Uterus (tissue), 4 donors: ENCODE results near the gene OR8G5. TPM values are rescaled to one million over a fixed set of nuclear protein-coding genes. Genes with fewer than 3 reads are reported as not detected.

Experiments used
- DNase-seq, 2 donors: peaks; one replicate each; pipeline ENCODE4 v3.0.0-alpha.2; 2019 to 2020
- H3K27ac ChIP-seq, 2 donors: fragments of 200-600 bp; sonication (generic); 1 replicate in 1 of 2; 2 replicates in 1 of 2; pipeline ENCODE4 v1.5.1; 2016 to 2018
- H3K27me3 ChIP-seq, 2 donors: fragments of 200-600 bp; sonication (generic); one replicate each; pipeline ENCODE4 v1.5.1; 2018 to 2019; ENCODE audit warnings: control low read depth in 1 of 2
- H3K36me3 ChIP-seq, 2 donors: fragments of 200-600 bp; sonication (generic); one replicate each; pipeline ENCODE4 v1.5.1; 2019; ENCODE audit warnings: control low read depth in 1 of 2
- H3K4me1 ChIP-seq, 2 donors: fragments of 200-600 bp; sonication (generic); one replicate each; pipeline ENCODE4 v1.5.1; 2018 to 2019; ENCODE audit warnings: control low read depth in 1 of 2
- H3K4me3 ChIP-seq, 2 donors: fragments of 200-600 bp; sonication (generic); 1 replicate in 1 of 2; 2 replicates in 1 of 2; pipeline ENCODE4 v1.5.1; 2018 to 2019; ENCODE audit warnings: mild to moderate bottlenecking in 1 of 2
- H3K9me3 ChIP-seq, 2 donors: fragments of 200-600 bp; sonication (generic); one replicate each; pipeline ENCODE4 v1.5.1; 2019; ENCODE audit warnings: control low read depth in 1 of 2
- POLR2A ChIP-seq, 2 donors: fragments of 450-650 bp; IDR thresholded peaks; one replicate each; pipeline ENCODE4 v1.6.1; 2016; ENCODE audit warnings: antibody characterized with exemption in 2 of 2, mild to moderate bottlenecking in 1 of 2, moderate library complexity in 1 of 2
- intact Hi-C: fragments of 100-400 bp; cut with DNase I; formaldehyde crosslinking; loops from one replicate; pipeline ENCODE4 v1.15.1; 2023; ENCODE audit warnings: low total_unique reads
- total RNA-seq, 4 donors: library from RNA; depleted of rRNA in 3 of 4; stranded (reverse); fragments of >200 nt in 3 of 4; gene quantifications; one replicate each; pipeline versions ENCODE4 v1.1.0 to v1.2.4, GENCODE V29; 2014 to 2023
- TF ChIP-seq, protein P1 (sequence below), 4 experiments: fragments of 200-600 bp in 2 of 4; fragments of 450-650 bp in 2 of 4; sonication (generic) in 2 of 4; IDR thresholded peaks; one replicate each; pipeline ENCODE4 v1.5.1; 2016 to 2019; ENCODE audit warnings: antibody characterized with exemption in 4 of 4, mild to moderate bottlenecking in 2 of 4, moderate library complexity in 1 of 4
- donor health status: DM: yes; HTN: yes; CAD: no.

The OR8G5 gene
- total RNA-seq, 4 donors from 2014 or later, result not detected

GRCh38 chr11:124313849-124314248, 57.7 kb downstream of the OR8G5 start, which contains the start of gene OR8D1:
Gene OR8D1 (minus strand): TSS chr11:124313949. CDS start chr11:124310766, 3,183 bp downstream.
- H3K4me3 ChIP-seq, result no peak within 1 kb of the TSS

DNA sequence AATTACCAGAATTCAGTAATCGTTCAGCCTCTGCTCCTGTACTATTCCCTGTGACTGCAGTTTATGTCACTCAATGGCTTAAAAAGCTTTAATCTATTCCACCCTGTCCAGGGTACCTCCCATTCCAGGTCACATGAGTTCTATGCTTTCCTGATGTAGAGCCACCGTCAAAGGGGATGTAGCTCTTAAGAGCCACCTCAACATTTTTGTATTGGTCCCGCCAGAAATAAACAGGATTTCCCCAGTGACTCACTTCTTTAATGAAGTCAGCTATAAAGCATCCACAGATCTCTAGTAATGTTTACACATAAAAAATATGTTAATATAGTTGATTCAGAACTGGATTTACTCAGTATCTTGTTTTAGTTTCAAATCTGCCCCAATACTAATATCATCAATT, 58.9 kb downstream of the OR8G5 start:
- no peaks in the 10 kb centered on the region for H3K4me1 ChIP-seq
- TF ChIP-seq POLR2A (IDR thresholded peaks at IDR 0.05), result no peak
- TF ChIP-seq, protein P1, sequence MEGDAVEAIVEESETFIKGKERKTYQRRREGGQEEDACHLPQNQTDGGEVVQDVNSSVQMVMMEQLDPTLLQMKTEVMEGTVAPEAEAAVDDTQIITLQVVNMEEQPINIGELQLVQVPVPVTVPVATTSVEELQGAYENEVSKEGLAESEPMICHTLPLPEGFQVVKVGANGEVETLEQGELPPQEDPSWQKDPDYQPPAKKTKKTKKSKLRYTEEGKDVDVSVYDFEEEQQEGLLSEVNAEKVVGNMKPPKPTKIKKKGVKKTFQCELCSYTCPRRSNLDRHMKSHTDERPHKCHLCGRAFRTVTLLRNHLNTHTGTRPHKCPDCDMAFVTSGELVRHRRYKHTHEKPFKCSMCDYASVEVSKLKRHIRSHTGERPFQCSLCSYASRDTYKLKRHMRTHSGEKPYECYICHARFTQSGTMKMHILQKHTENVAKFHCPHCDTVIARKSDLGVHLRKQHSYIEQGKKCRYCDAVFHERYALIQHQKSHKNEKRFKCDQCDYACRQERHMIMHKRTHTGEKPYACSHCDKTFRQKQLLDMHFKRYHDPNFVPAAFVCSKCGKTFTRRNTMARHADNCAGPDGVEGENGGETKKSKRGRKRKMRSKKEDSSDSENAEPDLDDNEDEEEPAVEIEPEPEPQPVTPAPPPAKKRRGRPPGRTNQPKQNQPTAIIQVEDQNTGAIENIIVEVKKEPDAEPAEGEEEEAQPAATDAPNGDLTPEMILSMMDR (IDR thresholded peaks at IDR 0.05), result no peak
- no peaks in the 10 kb centered on the region for H3K9me3 ChIP-seq
- no peak overlapping the region for H3K27ac ChIP-seq
- H3K4me3 ChIP-seq, result no peak overlapping the region
- no peak for DNase-seq
- intact Hi-C loops, result no loop called here
- H3K36me3 ChIP-seq, result no peaks in the 10 kb centered on the region
- H3K27me3 ChIP-seq, result no peaks in the 10 kb centered on the region

More at GRCh38 chr11:124313849-124314248, 57.7 kb downstream of the OR8G5 start, which contains the start of gene OR8D1:
- TF ChIP-seq POLR2A (IDR thresholded peaks at IDR 0.05), result no peak
- TF ChIP-seq, protein P1 (IDR thresholded peaks at IDR 0.05), result no peak
- H3K36me3 ChIP-seq, result no peaks in the 10 kb centered on the region
- H3K4me1 ChIP-seq, result no peaks in the 10 kb centered on the region
- H3K27ac ChIP-seq, result no peak within 1 kb of the TSS
- intact Hi-C loops, result no loop called here
- H3K27me3 ChIP-seq, result no peaks in the 10 kb centered on the region
- DNase-seq, result no peak
- H3K9me3 ChIP-seq, result no peaks in the 10 kb centered on the region

Other genes with a start within 250 kb of the OR8G5 start
- gene OR10G4, start 243.4 kb upstream of the OR8G5 start, total RNA-seq, result under 1 TPM in 1 of 4 donors, not detected in 3; 0.28 TPM
- gene OR10G9, start 233.4 kb upstream of the OR8G5 start, total RNA-seq, result under 1 TPM in 1 of 4 donors, not detected in 3; 0.83 TPM
- gene OR10G8, start 229.6 kb upstream of the OR8G5 start, total RNA-seq, result not detected
- not detected for gene OR10G7, start 215.1 kb upstream of the OR8G5 start, total RNA-seq
- gene VWA5A, start 140.9 kb upstream of the OR8G5 start, total RNA-seq, result 10 to 100 TPM; 10.9 to 31.0 (median 15.0) TPM
- gene OR10D3, start 73.0 kb upstream of the OR8G5 start, total RNA-seq, result not detected
- gene OR8G1, start 15.3 kb upstream of the OR8G5 start, total RNA-seq, result not detected
- not detected for gene OR8D1, start 57.6 kb downstream of the OR8G5 start, total RNA-seq
- gene OR8D2, start 63.8 kb downstream of the OR8G5 start, total RNA-seq, result not detected
- not detected for gene OR8B2, start 128.1 kb downstream of the OR8G5 start, total RNA-seq
- gene OR8B3, start 142.6 kb downstream of the OR8G5 start, total RNA-seq, result not detected
- not detected for gene OR8B4, start 168.5 kb downstream of the OR8G5 start, total RNA-seq
- gene OR8B8, start 189.3 kb downstream of the OR8G5 start, total RNA-seq, result not detected